Ecto neural progenitor cell (in vitro differentiated cells): ENCODE measurements around the gene UBE2G2.

Source experiments
- DNase-seq: peaks from one replicate; pipeline ENCODE4 v3.0.0-alpha.2; 2018; ENCODE audit warnings: low spot score

UBE2G2 gene

DNA sequence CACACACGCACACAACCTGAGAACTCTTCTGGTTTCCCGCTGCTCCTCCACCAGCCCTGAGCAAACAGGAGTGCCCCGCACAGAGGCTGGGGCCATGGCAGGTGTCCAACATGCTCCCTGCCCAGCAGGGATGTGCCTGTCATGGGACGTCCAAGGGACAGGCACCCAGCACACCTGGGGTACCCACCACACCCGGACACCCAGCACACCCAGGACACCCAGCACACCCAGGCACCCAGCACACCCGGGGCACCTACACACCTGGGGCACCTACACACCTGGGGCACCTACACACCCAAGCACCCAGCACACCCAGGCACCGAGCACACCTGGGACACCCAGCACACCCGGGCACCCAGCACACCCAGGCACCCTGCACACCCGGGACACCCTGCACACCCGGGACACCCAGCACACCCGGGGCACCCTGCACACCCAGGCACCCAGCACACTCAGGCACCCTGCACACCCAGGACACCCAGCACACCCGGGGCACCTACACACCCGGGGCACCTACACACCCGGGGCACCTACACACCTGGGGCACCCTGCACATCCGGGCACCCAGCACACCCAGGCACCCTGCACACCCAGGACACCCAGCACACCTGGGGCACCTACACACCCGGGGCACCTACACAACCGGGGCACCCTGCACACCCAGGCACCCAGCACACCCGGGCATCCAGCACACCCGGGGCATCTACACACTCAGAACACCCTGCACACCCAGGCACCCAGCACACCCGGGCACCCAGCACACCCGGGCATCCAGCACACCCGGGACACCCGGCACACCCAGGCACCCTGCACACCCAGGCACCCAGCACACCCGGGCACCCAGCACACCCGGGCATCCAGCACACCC is 37.9 kb downstream of the UBE2G2 start:
- no peak for DNase-seq

DNA sequence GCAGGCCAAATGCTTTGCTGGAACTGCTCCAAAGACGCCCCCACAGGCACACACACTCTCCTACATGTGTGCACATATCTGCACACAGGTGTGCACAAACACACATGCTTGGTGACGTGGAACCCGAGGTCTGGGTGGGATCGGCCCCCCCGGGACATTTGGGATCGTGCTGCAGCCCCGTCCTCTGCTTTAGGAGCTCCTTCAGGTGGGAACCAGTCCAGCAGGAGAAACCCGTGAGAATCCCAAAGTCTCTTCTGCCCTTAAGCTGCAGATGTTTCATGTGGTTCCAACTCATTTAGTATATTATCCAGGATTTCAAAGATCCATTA is 38.6 kb downstream of the UBE2G2 start:
- no peak for DNase-seq

DNA sequence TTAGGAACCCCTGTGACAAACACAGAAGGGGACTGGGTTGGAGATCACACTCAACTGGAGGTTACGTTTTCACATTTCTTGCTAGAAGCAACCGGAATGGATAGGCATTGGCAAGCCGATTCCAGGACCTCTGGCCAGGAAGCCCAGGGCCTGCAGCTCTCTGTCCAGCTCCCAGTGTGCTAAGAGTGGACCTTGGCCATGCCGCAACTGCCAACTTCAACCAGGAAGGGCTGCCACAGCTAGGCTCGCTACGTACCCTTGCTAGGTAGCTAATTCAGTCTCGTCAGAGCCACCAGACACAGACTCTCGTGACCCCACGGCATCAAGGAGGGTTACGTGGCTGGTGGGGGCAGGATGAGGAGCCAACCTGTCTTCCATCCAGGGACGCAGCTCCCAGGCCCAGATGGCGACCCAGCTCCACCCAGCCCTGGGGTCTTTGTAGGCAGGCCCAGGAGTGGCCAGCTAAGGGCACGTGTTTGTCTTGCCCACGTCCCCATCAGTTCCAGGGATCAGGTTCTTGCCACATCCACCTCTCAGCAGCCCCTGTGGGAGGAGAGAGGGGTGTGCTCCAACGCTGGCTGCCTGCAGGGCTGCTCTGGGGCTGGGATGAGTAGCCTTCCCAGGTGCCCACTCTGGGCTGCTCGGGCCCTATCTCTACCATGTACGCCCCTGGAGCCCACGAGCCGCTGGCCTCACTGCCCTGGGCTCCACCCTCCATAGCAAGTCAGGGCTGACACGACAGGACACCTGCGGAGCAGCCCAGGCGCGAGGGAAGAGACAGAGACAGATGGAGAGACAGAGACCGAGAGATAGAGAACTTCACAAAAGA is 39.2 kb downstream of the UBE2G2 start:
- DNase-seq = no peak

DNA sequence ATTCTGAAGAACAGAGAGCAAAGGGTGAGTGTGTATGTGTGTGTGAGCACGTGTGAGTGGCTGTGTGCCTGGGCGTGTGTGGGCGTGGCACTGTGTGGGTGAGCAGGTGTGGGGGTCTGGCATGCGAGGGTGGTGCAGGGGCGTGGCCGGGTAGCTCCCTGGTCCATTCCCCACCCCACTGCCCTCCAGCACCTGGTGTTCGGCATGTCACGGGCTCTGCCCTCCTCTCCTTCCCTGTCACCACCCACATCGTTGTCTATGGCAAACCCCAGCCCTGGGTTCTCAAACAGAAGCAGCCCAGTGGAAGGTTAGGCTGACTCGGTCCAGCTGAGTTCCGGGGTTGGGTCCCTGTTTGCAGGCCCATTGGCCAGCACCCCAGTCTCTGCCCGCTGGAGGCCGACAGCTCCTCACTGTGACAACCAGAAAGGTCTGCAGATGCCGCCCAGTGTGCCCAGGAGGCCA is 39.8 kb downstream of the UBE2G2 start:
- no peak for DNase-seq

DNA sequence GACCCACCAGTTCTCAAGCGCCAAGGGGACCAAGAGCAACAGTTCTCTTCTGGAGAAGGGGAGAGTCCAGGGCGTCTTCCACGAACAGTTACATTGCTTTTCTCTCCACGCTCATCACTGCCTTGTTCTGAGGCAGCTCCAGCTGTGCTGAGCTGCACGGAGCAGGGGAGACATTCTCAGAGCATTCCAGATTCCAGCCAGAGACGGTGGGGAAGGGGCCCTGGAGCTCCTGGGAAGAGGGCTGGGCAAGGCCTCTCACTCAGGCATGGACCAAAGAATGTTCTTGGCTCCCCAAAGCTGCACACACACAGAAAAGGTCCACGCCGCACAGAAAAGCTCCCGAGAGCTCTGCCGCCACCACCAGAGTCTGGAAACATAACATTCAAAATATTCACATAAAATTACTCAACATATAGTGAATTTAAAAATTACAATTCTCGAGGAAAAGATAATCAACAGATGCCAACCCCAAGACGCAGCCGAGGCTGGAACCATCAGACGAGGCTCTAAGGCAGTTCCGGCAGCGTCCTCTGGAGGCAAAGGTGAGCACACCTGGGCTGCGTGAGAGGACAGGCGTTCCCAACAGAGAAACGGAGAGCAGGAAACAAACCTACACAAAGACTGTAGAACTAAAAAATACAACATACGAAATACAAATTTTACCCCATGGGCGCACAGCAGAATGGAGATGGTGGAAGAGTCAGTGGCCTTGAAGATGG is 40.5 kb downstream of the UBE2G2 start:
- DNase-seq = no peak

DNA sequence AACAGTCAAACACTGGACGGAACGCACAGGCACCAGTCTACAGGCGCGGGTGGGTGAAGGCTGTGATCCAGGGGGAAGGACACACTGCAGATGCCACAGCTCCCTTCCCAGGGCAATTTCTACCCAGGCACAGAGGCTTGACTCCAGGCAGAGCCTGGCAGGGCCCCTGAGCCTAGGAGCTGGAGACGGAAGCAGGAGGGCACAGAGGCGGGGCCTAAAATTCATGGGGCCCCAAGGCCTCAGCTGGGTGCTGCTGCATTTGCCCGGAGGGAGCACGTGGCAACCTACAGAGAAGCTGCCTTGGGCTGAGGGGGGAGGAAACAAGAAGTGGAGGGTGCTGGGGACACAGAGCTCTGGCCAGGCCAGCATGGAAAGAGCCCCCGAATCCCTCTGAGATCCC is 41.2 kb downstream of the UBE2G2 start:
- DNase-seq = no peak

DNA sequence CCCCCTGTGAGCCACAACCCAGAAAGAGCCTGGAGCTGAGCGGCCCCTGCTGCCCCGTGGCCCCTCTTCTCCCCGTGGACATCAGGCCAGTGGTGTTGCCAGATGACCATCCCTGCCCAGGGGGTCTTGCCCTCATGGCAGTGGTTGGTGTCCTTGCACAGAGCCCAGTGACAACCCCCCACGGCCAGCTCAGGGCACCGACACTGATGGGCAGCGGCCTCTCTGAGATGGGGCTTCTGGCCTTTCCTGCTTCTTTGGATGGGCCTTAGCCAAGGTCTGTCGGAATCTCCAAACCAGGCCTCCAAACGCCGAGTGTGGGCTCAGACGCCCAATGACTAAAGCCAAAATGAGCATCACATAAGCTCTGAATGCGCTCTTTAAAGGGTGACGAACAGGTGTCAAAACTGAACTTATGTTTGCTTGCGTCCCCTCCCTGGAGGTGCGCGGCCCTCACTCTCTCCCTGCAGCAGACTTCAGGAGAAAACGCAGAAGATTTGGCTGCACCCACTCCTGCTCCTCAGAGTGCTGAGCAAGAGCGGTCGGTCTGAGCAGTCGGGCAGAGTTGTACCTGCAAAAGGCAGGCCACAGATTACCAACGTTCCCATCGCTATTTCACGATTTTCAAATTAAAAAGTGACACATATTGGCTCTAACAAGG is 41.9 kb downstream of the UBE2G2 start:
- DNase-seq = no peak

DNA sequence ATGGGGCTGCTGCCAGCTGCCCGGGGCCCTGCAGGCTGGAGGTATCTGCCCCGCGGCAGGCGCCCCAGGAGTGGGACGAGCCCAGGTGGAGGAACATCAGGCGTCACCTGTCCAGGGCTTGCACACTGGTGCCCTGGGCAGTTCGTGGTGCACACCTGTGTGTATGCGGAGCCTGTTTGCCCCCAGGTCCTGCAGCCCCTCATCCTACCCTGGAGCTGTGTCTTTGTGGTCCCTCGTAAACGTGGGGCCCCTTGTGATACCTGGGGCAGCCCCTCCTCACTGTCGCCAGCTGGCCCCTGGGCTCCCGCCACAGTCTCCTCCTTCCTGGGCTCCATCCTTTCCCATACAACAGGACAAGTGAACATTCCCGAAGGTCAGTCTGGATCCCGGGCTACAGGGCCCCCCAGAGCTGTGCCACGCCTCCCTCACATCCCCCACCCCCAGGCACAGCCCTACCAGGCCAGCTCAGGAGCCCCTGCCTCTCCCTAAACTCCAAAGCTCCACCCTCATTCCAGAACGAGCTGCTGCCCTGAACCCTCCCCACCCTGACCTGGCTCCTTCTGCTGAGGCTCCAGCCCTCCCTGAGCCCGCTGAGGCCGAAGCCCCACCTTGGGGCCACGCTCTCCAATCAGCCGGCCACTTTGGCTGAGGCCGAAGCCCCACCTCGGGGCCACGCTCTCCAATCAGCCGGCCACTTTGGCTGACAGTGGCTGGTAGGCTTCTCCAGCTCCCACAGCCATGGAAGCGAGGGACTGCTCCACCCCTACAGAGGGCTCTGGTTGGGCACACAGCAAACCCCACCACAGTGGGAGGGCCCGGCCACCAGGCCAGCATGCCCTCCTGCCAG is 42.6 kb downstream of the UBE2G2 start:
- DNase-seq = no peak

DNA sequence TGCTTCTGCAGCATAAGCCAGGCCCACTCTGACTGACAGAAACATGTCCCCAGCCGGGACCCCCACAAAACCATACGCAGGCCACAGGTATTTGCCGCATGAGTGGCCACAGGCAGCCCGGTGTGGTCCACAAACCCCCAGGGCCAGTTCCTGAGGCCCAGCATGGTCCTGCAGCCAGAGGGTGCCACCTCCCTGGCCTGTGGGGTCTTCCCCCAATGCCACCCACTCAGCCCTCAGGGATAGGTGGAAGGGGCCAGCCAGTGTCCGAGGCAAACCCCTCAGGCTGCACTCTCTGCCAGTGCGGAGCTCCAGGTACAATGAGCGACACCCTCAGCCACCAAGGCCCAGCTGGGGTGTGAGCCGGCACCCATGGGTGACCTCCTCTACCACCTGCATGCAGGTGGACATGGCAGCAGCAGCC is 43.5 kb downstream of the UBE2G2 start:
- DNase-seq = no peak

DNA sequence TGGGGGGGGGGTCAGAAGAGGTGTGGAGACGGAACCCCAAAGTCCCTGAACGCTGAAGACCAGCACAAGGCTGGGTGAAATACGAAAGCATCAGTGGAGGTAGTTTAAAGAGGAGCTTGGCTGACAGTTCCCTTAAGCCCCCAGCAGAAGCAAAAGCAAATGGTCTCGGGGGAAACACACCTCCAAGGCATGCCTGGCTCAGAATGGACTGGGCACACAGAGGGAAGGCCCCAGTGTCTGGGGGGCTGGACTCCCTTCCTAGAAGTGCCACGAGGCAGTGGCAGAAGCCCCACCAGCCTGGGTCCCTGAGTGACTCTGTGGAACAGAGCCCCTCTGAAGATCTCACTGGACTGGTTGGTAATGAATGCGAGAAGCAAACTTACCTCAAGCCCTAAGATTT is 43.9 kb downstream of the UBE2G2 start:
- no peak for DNase-seq

DNA sequence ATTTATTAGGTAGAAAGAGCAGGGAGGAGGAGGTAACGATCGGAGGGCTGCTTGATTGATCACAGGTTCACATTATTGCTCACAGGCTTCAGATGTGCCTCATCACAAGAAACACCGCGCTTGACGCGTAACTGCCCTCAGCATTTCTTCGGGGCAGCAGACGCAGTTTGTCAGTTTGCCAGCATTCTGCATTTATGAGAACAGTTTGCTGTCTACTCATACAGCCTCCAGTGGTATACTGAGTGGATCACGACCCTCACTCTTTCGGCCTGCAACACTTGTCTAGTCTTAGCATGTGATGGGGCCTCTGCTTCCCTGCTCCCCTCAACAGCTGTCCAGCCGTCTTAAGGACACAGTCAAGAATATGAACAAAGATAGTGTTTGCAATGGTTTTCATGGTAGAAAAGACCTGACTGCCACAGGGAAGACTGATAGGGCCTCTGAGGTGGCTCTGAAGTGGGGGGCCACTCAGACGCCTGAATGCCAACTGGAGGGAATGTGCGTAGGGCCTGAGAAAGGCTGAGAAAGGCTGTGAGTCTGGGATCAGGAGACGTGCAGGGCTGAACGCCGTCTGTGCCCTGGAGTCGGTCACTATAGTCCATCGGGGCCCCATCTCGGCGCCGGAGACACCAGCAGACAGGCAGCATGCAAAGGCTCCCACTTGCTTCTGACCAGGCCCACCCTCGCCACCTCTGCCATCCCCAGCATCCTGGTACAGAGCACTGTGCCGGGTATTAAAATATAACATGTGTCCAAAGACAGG is 45.0 kb downstream of the UBE2G2 start:
- no peak for DNase-seq

DNA sequence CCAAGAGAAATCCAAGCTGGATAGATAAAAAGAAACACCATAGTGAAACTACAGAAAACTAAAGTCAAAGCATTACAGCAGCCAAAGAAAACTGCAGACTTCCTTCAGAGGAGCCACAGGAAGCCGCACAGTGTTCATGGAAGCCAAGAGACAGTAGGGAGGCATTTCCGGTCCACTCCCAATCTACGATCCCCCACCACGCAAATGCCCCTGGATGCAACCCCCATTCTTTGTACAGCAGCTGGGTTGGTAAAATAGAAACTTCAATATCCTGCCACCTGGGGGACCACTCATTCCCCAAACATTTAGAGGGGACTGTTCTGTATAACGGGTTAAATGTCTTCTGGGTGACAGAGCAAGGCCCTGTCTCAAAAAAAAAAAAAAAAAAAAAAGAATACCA is 46.4 kb downstream of the UBE2G2 start:
- DNase-seq = no peak

DNA sequence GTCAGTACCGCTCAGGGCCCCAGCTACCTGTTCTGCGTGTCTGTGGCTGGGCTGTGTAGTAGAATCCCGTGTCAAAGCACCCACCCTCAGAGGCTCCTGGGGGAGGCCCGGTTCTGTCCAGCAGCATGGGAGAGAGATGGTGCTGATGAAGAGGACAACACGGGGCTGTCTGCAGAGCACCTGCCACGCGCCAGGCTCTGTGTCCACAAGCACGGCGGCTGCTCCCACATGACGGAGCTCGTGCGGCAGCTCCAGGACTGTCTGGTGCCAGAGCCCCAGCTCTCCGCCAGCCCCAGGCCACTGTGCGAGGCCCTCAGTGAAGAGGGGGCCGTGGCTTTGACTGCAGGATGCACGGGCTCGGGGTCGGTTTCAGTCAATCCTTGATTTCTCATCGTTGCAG is 48.3 kb downstream of the UBE2G2 start:
- DNase-seq = no peak

DNA sequence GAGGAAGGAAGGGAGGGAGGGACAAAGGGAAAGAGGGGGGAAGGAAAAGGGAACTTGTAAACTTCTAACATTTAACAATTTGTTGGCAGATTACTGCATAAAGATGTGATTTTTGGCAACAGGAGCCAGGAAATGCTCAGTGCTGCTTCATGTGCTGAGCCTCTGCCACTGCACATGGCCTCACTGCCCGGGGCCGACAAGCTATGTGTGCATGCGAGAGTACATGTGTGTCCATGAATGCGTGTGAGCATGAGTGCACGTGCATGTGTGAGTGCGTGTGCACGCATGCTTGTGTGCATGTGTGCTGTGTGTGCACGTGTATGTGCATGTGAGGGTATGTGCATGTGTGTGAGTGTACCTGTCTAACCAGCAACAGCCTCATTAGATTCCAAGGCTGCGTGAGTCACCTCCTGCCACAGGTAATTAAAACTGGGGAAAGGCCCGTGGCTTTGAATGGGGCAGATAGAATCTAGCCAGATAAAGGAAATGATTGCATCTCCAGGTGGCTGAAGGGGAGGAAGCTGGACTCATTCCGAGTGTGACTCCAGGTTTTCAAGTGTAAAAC is 48.9 kb downstream of the UBE2G2 start:
- DNase-seq = no peak

DNA sequence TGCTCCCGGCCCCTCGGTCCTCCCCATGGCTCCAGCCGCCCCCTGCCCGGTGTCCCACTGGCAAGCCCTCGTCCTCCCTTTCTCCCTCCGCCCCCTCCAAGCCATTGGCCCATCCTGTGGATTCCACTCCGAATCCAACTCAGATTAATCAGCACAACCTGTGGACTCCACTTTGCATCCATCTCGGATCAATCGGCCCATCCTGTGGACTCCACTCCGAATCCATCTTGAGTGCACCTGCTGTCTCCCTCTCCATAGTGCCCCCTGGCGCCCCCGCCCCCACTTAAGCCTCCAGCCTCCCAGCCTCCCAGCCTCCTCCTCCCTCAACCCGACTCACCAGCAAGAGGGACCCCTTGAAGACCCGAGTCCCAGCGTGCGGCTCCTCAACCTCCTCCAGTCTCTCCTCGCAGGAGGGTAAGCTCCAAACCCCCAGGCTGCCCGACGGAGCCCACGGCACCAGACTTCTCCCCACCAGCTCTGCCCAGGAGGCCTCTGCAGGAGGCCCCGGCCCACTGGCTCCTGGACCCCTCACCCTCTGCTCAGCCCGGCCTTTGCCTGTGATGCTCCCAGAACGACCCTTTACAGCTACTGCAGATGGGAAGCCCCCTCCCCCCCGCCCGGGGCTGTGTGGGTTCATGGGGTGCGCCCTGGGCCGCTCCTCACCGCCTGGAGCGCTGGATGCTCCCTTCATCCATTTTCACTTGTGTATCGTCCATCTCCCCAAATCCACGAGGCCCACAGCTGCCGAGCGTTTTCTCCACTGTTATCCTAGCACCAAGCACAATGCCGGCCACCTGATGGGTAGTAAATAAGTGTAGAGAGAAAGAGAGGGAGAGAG is 49.6 kb downstream of the UBE2G2 start:
- DNase-seq = no peak

DNA sequence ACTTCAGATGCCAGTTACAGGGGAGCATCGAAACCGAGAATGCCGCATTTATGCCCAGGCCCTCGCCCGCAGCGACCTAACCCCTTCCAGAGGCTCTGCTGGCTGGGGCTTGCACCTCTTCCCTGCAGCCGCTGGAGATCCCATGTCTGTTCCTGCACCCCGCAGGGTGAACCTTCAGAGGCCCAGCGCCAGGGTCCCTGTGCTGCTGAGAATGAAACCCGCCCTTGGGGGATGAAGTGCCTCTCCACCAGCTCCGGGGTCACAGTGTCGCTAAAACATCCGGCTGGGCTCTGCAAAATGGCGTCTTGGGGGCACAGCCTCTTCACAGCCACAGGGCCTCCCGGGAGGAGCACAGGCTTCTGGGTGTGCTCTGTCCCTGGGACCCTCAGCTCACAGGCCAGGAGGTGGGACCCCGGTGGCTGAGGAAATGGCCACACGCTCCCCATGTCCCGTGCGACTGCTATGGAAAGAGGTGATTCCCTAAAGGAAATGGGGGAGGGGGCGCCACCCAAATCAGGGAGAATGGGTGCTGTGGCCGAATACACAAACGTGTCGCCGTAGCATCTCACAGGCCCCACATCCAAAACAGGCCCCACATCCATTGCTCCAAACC is 50.3 kb downstream of the UBE2G2 start:
- no peak for DNase-seq

DNA sequence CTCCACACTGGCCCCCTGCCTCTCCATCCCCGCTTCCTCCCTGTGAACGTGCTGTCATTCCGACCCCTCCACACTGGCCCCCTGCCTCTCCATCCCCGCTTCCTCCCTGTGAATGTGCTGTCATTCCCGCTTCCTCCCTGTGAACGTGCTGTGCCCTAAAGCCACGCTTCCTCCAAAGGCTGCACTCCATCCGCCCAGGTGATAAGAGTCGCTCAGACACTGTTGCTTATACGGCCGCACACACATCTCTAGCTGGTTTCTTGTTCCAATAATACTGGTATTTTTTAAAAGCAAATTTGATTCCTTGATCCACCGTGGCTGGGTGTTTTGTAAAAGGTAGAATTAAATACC is 51.0 kb downstream of the UBE2G2 start:
- no peak for DNase-seq

DNA sequence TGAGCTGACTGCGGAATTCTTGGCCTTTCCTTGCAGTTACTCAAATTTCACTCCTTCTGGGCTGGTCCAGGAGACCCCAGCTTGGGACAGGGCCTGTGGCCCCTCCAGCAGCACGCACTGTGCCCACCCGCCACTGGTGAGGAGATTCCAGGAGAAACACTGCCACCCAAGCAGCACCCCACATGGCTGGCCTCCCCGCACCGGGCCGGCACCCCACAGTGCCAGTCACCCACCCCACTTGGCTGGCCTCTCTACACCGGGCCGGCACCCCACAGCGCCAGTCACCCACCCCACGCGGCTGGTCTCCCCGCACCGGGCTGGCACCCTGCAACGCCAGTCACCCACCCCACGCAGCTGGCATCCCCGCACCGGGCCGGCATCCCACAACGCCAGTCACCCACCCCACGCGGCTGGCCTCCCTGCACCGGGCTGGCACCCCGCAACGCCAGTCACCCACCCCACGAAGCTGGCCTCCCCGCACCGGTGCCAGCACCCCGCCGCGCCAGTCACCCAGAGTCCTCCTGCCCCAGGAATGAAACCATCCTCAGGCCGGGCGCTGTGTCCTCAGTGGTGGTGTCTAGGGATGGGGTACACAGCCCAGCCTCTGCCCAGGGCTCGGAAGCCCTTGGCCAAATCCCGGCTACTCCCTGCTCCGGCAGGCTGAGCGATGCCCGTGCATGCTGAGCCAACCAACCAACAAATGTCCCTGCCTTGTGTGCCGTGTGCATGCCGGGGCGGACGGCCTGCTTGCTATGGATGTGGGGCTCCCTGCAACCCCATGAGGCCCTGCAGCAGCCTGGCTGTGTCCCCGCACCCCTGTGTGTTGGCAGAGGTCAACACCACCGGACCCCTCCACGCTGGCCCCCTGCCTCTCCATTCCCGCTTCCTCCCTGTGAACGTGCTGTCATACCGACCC is 51.6 kb downstream of the UBE2G2 start:
- DNase-seq = no peak
